Adrenal gland (tissue), 12 donors: ENCODE data around the gene ZMIZ2. TPM values are rescaled to one million over a fixed set of nuclear protein-coding genes. Genes with fewer than 3 reads are reported as not detected.

ENCODE experiments used
- DNase-seq, 7 donors: peaks; one replicate each; pipeline ENCODE4 v3.0.0-alpha.2; 2019 to 2020
- H3K27ac ChIP-seq, 5 donors: fragments of 200-600 bp; sonication (generic) in 4 of 5; 1 replicate in 3 of 5; 2 replicates in 2 of 5; pipeline versions ENCODE4 v1.5.1 to v1.8.0; 2016 to 2020; ENCODE audit warnings: mild to moderate bottlenecking in 1 of 5
- H3K27me3 ChIP-seq: fragments of 200-600 bp; 2 replicates; pipeline ENCODE4 v1.8.0; 2021
- H3K36me3 ChIP-seq, 2 donors: fragments of 200-600 bp; replicated peaks in 1 of 2; 1 replicate in 1 of 2; 2 replicates in 1 of 2; pipeline versions ENCODE4 v1.5.1 to v1.8.0; 2018 to 2022
- H3K4me1 ChIP-seq, 2 donors: fragments of 200-600 bp; replicated peaks in 1 of 2; 1 replicate in 1 of 2; 2 replicates in 1 of 2; pipeline versions ENCODE4 v1.5.1 to v1.8.0; 2018 to 2021
- H3K4me3 ChIP-seq, 4 donors: fragments of 200-600 bp; sonication (generic) in 3 of 4; one replicate each; pipeline ENCODE4 v1.5.1; 2016 to 2018
- H3K9me3 ChIP-seq, 3 donors: fragments of 200-600 bp; sonication (generic) in 1 of 3; replicated peaks in 1 of 3; 1 replicate in 2 of 3; 2 replicates in 1 of 3; pipeline versions ENCODE4 v1.5.1 to v1.8.0; 2016 to 2021
- POLR2A ChIP-seq, 2 donors: fragments of 450-650 bp; IDR thresholded peaks; one replicate each; pipeline ENCODE4 v1.6.1; 2017; ENCODE audit warnings: antibody characterized with exemption in 2 of 2, mild to moderate bottlenecking in 2 of 2, moderate library complexity in 1 of 2
- WGBS, 4 donors: extraction: QIAGEN DNeasy Blood & Tissue Kit in 2 of 4; methylation state at CpG; one replicate each; pipeline versions ENCODE4 v1.1.5 to v1.1.7; 2013 to 2017; 5-methylcytosine and 5-hydroxymethylcytosine counted together
- intact Hi-C, 2 donors: fragments of 100-400 bp; cut with DNase I; formaldehyde crosslinking; loops; one replicate each; pipeline versions ENCODE4 v1.14.1 to v1.15.0; 2022 to 2023
- polyA plus RNA-seq, 3 donors: library from polyadenylated mRNA; stranded (reverse); fragments of 200-250 nt in 2 of 3; fragments of 350-450 nt in 1 of 3; fragmentation: Illumina TruSeq in 1 of 3; extraction: RNeasy Lipid Tissue Mini Kit (QIAGEN cat#74804) in 1 of 3; gene quantifications; one replicate each; pipeline ENCODE4 v1.2.3, GENCODE V29; 2013 to 2014
- total RNA-seq, 9 donors: library from RNA; depleted of rRNA in 4 of 9; stranded (reverse); fragments of >200 nt in 4 of 9; fragments of 120-200 nt in 1 of 9; fragmentation: NEBNext Ultra II Directional in 1 of 9; extraction: Animal tissue kit (Norgen Biotek cat#: 25700) in 1 of 9; gene quantifications; one replicate each; pipeline versions ENCODE4 v1.1.0 to v1.2.4, GENCODE V29; 2013 to 2023
- TF ChIP-seq, protein P1 (sequence below), 6 experiments: fragments of 450-650 bp in 4 of 6; fragments of 200-600 bp in 2 of 6; sonication (generic) in 1 of 6; IDR thresholded peaks; 1 replicate in 5 of 6; 2 replicates in 1 of 6; pipeline versions ENCODE4 v1.5.1 to v1.8.0; 2016 to 2021; ENCODE audit warnings: antibody characterized with exemption in 6 of 6, mild to moderate bottlenecking in 2 of 6, moderate library complexity in 1 of 6
- donor health status: healthy with polysubstance abuse.
- donor health status: Bipolar disorder and iron deficiency.
- donor health status: DM: yes; HTN: yes; CAD: no.
- donor health status: DM: no; HTN: no; CAD: no.
- donor health status: DM: no; HTN: no; CAD: no.
- donor health status: DM: yes; HTN: yes; CAD: no.

ZMIZ2 gene
- total and polyA plus RNA-seq, 12 donors, result 7.9 to 280 (median 53.7) TPM

DNA sequence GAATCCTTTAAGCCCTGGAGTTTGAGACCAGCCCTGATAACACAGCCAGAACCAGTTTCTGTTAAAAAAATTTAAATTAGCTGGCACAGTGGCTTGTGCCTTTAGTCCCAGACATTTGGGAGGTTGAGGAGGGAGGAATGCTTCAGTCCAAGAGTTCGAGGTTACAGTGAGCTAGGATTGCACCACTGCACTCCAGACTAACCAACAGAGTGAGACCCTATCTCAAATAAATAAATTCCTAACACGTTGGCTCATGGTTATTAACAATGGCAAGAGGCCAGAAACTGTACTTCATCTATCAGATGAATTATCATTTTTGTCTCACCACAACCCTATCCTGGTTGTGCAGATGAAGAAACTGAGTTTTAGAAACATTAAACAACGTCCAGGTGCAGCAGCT, 45.7 kb downstream of the ZMIZ2 start:
- 53 to 56% (median 54%) methylated on average over 3 of the region's 3 CpGs for WGBS, 4 donors
- H3K36me3 ChIP-seq, result peaks cover 0 to 9% of the 10 kb centered on the region in 2 donors
- H3K27ac ChIP-seq, result no peak overlapping the region
- intact Hi-C loops, result no loop called here
- DNase-seq, result no peak
- no peaks in the 10 kb centered on the region for H3K9me3 ChIP-seq
- H3K27me3 ChIP-seq, result no peaks in the 10 kb centered on the region
- TF ChIP-seq, protein P1, sequence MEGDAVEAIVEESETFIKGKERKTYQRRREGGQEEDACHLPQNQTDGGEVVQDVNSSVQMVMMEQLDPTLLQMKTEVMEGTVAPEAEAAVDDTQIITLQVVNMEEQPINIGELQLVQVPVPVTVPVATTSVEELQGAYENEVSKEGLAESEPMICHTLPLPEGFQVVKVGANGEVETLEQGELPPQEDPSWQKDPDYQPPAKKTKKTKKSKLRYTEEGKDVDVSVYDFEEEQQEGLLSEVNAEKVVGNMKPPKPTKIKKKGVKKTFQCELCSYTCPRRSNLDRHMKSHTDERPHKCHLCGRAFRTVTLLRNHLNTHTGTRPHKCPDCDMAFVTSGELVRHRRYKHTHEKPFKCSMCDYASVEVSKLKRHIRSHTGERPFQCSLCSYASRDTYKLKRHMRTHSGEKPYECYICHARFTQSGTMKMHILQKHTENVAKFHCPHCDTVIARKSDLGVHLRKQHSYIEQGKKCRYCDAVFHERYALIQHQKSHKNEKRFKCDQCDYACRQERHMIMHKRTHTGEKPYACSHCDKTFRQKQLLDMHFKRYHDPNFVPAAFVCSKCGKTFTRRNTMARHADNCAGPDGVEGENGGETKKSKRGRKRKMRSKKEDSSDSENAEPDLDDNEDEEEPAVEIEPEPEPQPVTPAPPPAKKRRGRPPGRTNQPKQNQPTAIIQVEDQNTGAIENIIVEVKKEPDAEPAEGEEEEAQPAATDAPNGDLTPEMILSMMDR (IDR thresholded peaks at IDR 0.05), result no peak
- no peak for TF ChIP-seq POLR2A (IDR thresholded peaks at IDR 0.05)
- H3K4me3 ChIP-seq, result no peak overlapping the region
- peaks cover 16 to 24% of the 10 kb centered on the region in 2 donors for H3K4me1 ChIP-seq

- TF ChIP-seq, protein P1 (IDR thresholded peaks at IDR 0.05), result peak in 1 of 6 experiments; percentile 3
- TF ChIP-seq POLR2A (IDR thresholded peaks at IDR 0.05), result no peak
These were observed 47.4 kb downstream of the ZMIZ2 start for GRCh38 chr7:44796034-44796503.

GRCh38 chr7:44796504-44797328, 48.1 kb downstream of the ZMIZ2 start, which contains the start of gene PPIA:
Gene PPIA (plus strand): TSS chr7:44796681. CDS start chr7:44796725, 44 bp downstream.
- peak within 1 kb of the TSS; percentile 28 to 96 (median 66) for H3K4me3 ChIP-seq
- H3K27me3 ChIP-seq, result no peaks in the 10 kb centered on the region
- TF ChIP-seq, protein P1 (IDR thresholded peaks at IDR 0.05), result no peak
- peak; percentile 83 to 91 for TF ChIP-seq POLR2A (IDR thresholded peaks at IDR 0.05)
- peaks cover 0 to 31% of the 10 kb centered on the region in 2 donors for H3K36me3 ChIP-seq
- DNase-seq, result peak; percentile 99
- WGBS, 4 donors, result 0 to 1% (median 0%) methylated on average over 11 to 99 of the region's 99 CpGs
- peaks cover 16 to 28% of the 10 kb centered on the region in 2 donors for H3K4me1 ChIP-seq
- peak within 1 kb of the TSS; percentile 98 to 100 (median 99) for H3K27ac ChIP-seq
- intact Hi-C loops, result no loop called here
- no peaks in the 10 kb centered on the region for H3K9me3 ChIP-seq

More at GRCh38 chr7:44796034-44796503, 47.4 kb downstream of the ZMIZ2 start:
- H3K9me3 ChIP-seq, result no peaks in the 10 kb centered on the region
- H3K27ac ChIP-seq, result peak overlapping the region in 4 of 5 donors; percentile 98 to 100 (median 99)
- intact Hi-C loops, result no loop called here
- H3K36me3 ChIP-seq, result peaks cover 0 to 26% of the 10 kb centered on the region in 2 donors
- peak in 1 of 7 donors; percentile 62 for DNase-seq
- WGBS, 4 donors, result 0 to 1% (median 1%) methylated on average over 3 to 59 of the region's 59 CpGs
- H3K4me1 ChIP-seq, result peaks cover 16 to 28% of the 10 kb centered on the region in 2 donors
- no peaks in the 10 kb centered on the region for H3K27me3 ChIP-seq
- H3K4me3 ChIP-seq, result peak overlapping the region in 3 of 4 donors; percentile 58 to 96 (median 73)
